ENCODE measurements around the gene NOL4L.

- TF ChIP-seq CTCF (IDR thresholded peaks at IDR 0.05) (no peak), EZH2phosphoT487 (IDR thresholded peaks at IDR 0.05) (no peak), EZH2 (IDR thresholded peaks at IDR 0.05) (no peak)
These were observed 169.6 kb downstream of the NOL4L start for GRCh38 chr20:32415494-32415893.

Data from neural progenitor cell (in vitro differentiated cells).